Measurements from ENCODE around the gene TPP2.

GRCh38 chr13:102693250-102693649, 96.5 kb downstream of the TPP2 start:
- TF ChIP-seq CTCF (conservative IDR thresholded peaks at IDR 0.05; ENCODE audit: low read length) (no peak), EZH2phosphoT487 (IDR thresholded peaks at IDR 0.05; ENCODE audit: borderline replicate concordance, low read depth, low read length) (no peak)
